KMS-11 (cell line): ENCODE data around the gene GAN.

Experiments used
- H2AFZ ChIP-seq: fragments of 200-600 bp; sonication (generic); 2 replicates; pipeline ENCODE4 v1.6.1; 2016; ENCODE audit warnings: antibody characterized with exemption, mixed run types, low read depth
- H3K27ac ChIP-seq: fragments of 200-600 bp; sonication (generic); 2 replicates; pipeline ENCODE4 v1.6.1; 2016; ENCODE audit warnings: mild to moderate bottlenecking, mixed run types
- H3K27me3 ChIP-seq: fragments of 200-600 bp; sonication (generic); 2 replicates; pipeline ENCODE4 v1.6.1; 2017; ENCODE audit warnings: mild to moderate bottlenecking, low read depth, mixed run types, moderate library complexity; ENCODE audit not compliant: insufficient read depth
- H3K36me3 ChIP-seq: fragments of 200-600 bp; sonication (generic); 2 replicates; pipeline ENCODE4 v1.6.1; 2017; ENCODE audit warnings: mild to moderate bottlenecking, mixed run types; ENCODE audit not compliant: insufficient read depth
- H3K4me1 ChIP-seq: fragments of 200-600 bp; sonication (generic); 2 replicates; pipeline ENCODE4 v1.6.1; 2016; ENCODE audit warnings: mild to moderate bottlenecking, low read depth, mixed run types; ENCODE audit not compliant: poor library complexity, severe bottlenecking
- H3K4me2 ChIP-seq: fragments of 200-600 bp; sonication (generic); 2 replicates; pipeline ENCODE4 v1.7.0; 2016; ENCODE audit warnings: mild to moderate bottlenecking, mixed run types
- H3K4me3 ChIP-seq: fragments of 200-600 bp; sonication (generic); IDR thresholded peaks from 2 replicates; pipeline ENCODE4 v1.6.1; 2017; ENCODE audit warnings: low read depth, low read length, mixed read lengths; ENCODE audit not compliant: insufficient read depth
- H3K79me2 ChIP-seq: fragments of 200-600 bp; sonication (generic); 2 replicates; pipeline ENCODE4 v1.6.1; 2016; ENCODE audit warnings: low read depth, mixed run types; ENCODE audit not compliant: insufficient read depth
- H3K9ac ChIP-seq: fragments of 200-600 bp; sonication (generic); 2 replicates; pipeline ENCODE4 v1.6.1; 2016; ENCODE audit warnings: mild to moderate bottlenecking, mixed run types
- H4K20me1 ChIP-seq: fragments of 200-600 bp; sonication (generic); 2 replicates; pipeline ENCODE4 v1.6.1; 2016; ENCODE audit warnings: mild to moderate bottlenecking, mixed run types; ENCODE audit not compliant: insufficient read depth
- CTCF ChIP-seq: fragments of 200-600 bp; sonication (generic); conservative IDR thresholded peaks from 2 replicates; pipeline ENCODE4 v1.6.1; 2017; ENCODE audit warnings: low read depth, mild to moderate bottlenecking, antibody characterized with exemption, low read length, moderate library complexity, mixed read lengths

GAN gene

GRCh38 chr16:81394966-81395655 lies 80.3 kb downstream of the GAN start:
- Histone ChIP-seq H4K20me1 (no peaks in the 10 kb centered on the region), H3K4me3 (no peak overlapping the region), H3K4me1 (peaks cover 4% of the 10 kb centered on the region), H3K9ac (no peak overlapping the region), H3K36me3 (no peaks in the 10 kb centered on the region), H3K4me2 (no peak overlapping the region), H3K27ac (no peak overlapping the region), H3K79me2 (no peaks in the 10 kb centered on the region), H2AFZ (no peak overlapping the region), H3K27me3 (no peaks in the 10 kb centered on the region)
- no peak for TF ChIP-seq CTCF

DNA sequence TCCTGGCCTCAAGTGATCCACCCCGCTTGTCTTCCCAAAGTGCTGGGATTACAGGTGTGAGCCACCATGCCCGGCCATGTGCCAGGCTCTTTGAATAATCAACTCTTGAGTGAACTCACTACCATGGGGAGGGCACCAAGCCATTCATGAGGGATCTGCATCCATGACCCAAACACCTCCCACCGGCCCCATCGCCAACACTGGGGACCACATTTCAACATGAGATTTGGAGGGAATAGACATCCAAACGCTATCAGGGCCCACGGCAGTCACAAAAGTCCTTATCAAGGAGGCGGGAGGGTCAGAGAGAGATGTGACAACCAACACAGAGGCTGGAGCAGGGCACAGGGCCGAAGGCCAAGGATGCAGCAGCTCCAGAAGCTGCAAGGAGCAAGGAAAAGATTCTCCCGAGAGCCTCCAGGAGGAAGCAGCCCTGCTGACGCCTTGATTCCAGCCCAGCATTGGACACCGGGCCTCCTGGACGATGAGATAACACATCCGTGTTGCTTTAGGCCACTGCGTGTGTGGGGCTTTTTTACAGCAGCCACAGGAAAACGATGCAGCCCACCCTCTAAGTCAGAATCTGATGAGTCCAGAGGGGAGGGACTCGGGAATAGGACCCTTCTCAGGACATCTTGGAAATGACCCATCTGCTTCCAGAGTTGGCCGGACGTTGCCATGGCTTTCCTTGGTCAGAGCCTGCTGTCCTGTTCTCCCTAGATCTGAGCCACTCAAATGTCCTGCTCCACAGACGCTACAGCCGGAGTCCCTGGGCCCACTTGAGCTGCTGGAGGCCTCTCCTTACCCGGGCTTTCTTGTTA lies 82.5 kb downstream of the GAN start:
- H3K27me3 ChIP-seq: no peaks in the 10 kb centered on the region
- no peak overlapping the region for H3K4me2 ChIP-seq
- TF ChIP-seq CTCF: no peak
- peaks cover 4% of the 10 kb centered on the region for H3K4me1 ChIP-seq
- H3K9ac ChIP-seq: no peak overlapping the region
- H4K20me1 ChIP-seq: no peaks in the 10 kb centered on the region
- H2AFZ ChIP-seq: no peak overlapping the region
- no peaks in the 10 kb centered on the region for H3K36me3 ChIP-seq
- H3K79me2 ChIP-seq: no peaks in the 10 kb centered on the region
- no peak overlapping the region for H3K27ac ChIP-seq
- H3K4me3 ChIP-seq: no peak overlapping the region

- no peaks in the 10 kb centered on the region for H4K20me1 ChIP-seq
- H3K36me3 ChIP-seq: no peaks in the 10 kb centered on the region
- H3K79me2 ChIP-seq: no peaks in the 10 kb centered on the region
- H2AFZ ChIP-seq: no peak overlapping the region
- no peak for TF ChIP-seq CTCF
- H3K9ac ChIP-seq: no peak overlapping the region
- no peak overlapping the region for H3K4me2 ChIP-seq
- H3K27me3 ChIP-seq: no peaks in the 10 kb centered on the region
- H3K4me1 ChIP-seq: peaks cover 4% of the 10 kb centered on the region
- no peak overlapping the region for H3K4me3 ChIP-seq
- H3K27ac ChIP-seq: no peak overlapping the region
Observed at GRCh38 chr16:81397879-81398520, 83.2 kb downstream of the GAN start.

GRCh38 chr16:81399909-81400308 lies 85.1 kb downstream of the GAN start:
- Histone ChIP-seq H4K20me1 (no peaks in the 10 kb centered on the region), H3K36me3 (no peaks in the 10 kb centered on the region), H2AFZ (no peak overlapping the region), H3K4me3 (no peak overlapping the region), H3K4me1 (peaks cover 14% of the 10 kb centered on the region), H3K27me3 (no peaks in the 10 kb centered on the region), H3K79me2 (no peaks in the 10 kb centered on the region), H3K27ac (no peak overlapping the region), H3K4me2 (no peak overlapping the region), H3K9ac (no peak overlapping the region)
- TF ChIP-seq CTCF: no peak
